Esophagus (tissue), 2 donors: ENCODE results near the gene GRK5. TPM values are rescaled to one million over a fixed set of nuclear protein-coding genes. Genes with fewer than 3 reads are reported as not detected.

ENCODE experiments used
- H3K27ac ChIP-seq, 2 donors: one replicate each; pipeline ENCODE4 v1.5.1; 2013; ENCODE audit warnings: low read depth in 2 of 2, mild to moderate bottlenecking in 2 of 2, inconsistent platforms in 1 of 2, low read length in 1 of 2, moderate library complexity in 1 of 2
- H3K27me3 ChIP-seq, 2 donors: one replicate each; pipeline ENCODE4 v1.6.1; 2013; ENCODE audit warnings: low read length in 2 of 2, control low read depth in 1 of 2, mild to moderate bottlenecking in 1 of 2; ENCODE audit not compliant: insufficient read depth in 2 of 2, control insufficient read depth in 1 of 2
- H3K36me3 ChIP-seq, 2 donors: one replicate each; pipeline ENCODE4 v1.6.1; 2013; ENCODE audit warnings: low read length in 1 of 2; ENCODE audit not compliant: control insufficient read depth in 2 of 2, insufficient read depth in 2 of 2
- H3K4me1 ChIP-seq, 2 donors: one replicate each; pipeline ENCODE4 v1.6.1; 2013; ENCODE audit warnings: low read length in 1 of 2; ENCODE audit not compliant: control insufficient read depth in 2 of 2, insufficient read depth in 2 of 2
- H3K4me3 ChIP-seq, 2 donors: one replicate each; pipeline ENCODE4 v1.5.1; 2013; ENCODE audit warnings: low read length in 2 of 2, mild to moderate bottlenecking in 2 of 2, low read depth in 1 of 2, moderate library complexity in 1 of 2
- H3K9me3 ChIP-seq, 2 donors: one replicate each; pipeline ENCODE4 v1.6.1; 2013; ENCODE audit warnings: mild to moderate bottlenecking in 2 of 2, low read depth in 1 of 2, low read length in 1 of 2, moderate library complexity in 1 of 2; ENCODE audit not compliant: control insufficient read depth in 2 of 2, insufficient read depth in 1 of 2
- WGBS, 2 donors: extraction: QIAGEN DNeasy Blood & Tissue Kit; methylation state at CpG; one replicate each; pipeline ENCODE4 v1.1.7; 2013; 5-methylcytosine and 5-hydroxymethylcytosine counted together
- polyA plus RNA-seq, 2 donors: library from polyadenylated mRNA; stranded (reverse); fragments of 200-250 nt; gene quantifications; one replicate each; pipeline ENCODE4 v1.2.3, GENCODE V29; 2013
- donor health status: healthy with polysubstance abuse.
- donor health status: Bipolar disorder and iron deficiency.

The GRK5 gene
- polyA plus RNA-seq, 2 donors, result 3.1 to 5.2 TPM

DNA sequence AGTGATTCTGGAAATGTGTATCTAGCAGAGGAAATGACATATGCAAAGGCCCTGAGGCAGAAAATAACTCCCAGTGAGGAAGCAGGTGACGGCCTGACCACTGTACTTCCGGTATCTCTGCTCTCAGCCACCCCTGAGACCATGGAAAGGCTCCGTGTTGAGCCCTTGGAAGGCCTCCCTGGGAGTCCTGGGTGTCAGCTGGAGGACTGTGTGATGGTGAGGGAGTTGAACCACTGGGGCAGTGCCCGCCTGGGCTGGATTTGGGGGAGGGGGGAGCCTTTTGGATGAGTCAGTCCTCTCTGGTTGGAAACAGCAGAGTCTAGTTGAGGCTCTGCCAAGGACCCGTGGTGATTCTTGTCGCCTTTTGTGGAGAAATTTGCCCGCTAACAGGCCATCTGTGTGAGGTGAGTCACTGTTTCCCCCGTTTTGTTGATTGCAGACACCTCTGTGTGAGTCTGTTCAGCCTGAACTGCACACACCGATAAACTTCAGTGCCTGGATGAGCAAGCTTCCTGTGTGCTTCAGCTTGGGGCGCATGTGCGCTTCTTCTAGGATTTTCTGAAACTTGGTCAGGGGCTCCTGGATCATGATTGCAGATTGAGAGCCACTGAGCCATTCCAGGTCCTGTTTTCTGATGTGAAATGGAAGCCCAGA lies 98.6 kb downstream of the GRK5 start:
- Histone ChIP-seq H3K9me3 (no peaks in the 10 kb centered on the region), H3K4me3 (no peak overlapping the region), H3K27ac (peak overlapping the region; percentile 68 to 81), H3K36me3 (no peaks in the 10 kb centered on the region), H3K27me3 (no peaks in the 10 kb centered on the region), H3K4me1 (peaks cover 0 to 23% of the 10 kb centered on the region in 2 donors)
- WGBS, 2 donors, result 18 to 37% methylated on average over 11 of the region's 11 CpGs

DNA sequence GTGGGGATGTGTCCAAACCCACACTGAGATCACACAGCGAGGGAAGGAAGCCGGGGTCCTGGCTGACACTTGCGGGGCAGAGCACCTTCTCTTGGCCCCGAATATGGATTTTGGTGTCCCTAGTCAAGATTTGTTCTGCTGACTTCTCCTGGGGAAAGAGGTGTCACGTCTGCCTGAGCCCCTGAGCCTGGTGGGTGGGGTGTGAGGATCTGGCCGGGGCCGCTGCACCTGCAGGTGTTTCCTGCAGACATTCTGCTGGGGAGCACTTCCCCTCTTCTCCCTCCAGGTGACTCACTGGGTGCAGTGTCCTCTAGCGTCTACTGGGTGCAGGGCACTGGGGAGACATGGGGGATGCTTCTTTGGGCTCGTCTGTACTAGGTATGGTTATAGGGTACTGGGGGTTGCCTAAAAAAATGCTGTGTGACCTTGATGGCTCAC lies 99.2 kb downstream of the GRK5 start:
- Histone ChIP-seq H3K4me1 (peaks cover 0 to 23% of the 10 kb centered on the region in 2 donors), H3K4me3 (no peak overlapping the region)

GRCh38 chr10:119306986-119307392 lies 99.6 kb downstream of the GRK5 start:
- H3K9me3 ChIP-seq, result no peaks in the 10 kb centered on the region
- WGBS, 2 donors, result 74 to 77% methylated on average over 4 of the region's 4 CpGs
- no peaks in the 10 kb centered on the region for H3K27me3 ChIP-seq
- H3K36me3 ChIP-seq, result no peaks in the 10 kb centered on the region
- peak overlapping the region in 1 of 2 donors; percentile 81 for H3K27ac ChIP-seq
- H3K4me1 ChIP-seq, result peaks cover 0 to 23% of the 10 kb centered on the region in 2 donors
- H3K4me3 ChIP-seq, result no peak overlapping the region

More for the DNA sequence above, 99.2 kb downstream of the GRK5 start:
- 39 to 53% methylated on average over 9 of the region's 9 CpGs for WGBS, 2 donors
- Histone ChIP-seq H3K27me3 (no peaks in the 10 kb centered on the region), H3K27ac (peak overlapping the region; percentile 61 to 81), H3K9me3 (no peaks in the 10 kb centered on the region), H3K36me3 (no peaks in the 10 kb centered on the region)

DNA sequence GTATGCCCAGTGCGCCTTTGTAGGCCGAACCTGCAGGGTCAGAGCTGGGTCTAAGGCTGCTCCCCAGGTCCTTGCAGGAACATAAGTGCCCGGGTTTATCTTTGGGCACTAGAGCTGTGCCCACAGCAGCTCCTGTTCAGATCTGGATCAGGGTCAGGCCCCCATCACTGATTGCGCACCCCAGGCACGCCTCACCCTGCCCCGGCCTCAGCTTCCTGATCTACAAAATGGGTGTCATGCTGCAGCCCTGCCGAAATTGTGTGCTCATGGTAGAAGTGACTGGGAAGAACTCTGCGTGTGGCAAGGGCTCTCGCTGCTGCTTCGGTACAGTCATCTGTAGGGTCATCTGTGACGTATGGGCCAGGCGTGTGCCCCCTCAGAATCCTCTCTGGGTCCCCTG lies 100.7 kb downstream of the GRK5 start:
- no peaks in the 10 kb centered on the region for H3K27me3 ChIP-seq
- H3K27ac ChIP-seq, result no peak overlapping the region
- H3K4me3 ChIP-seq, result no peak overlapping the region
- no peaks in the 10 kb centered on the region for H3K36me3 ChIP-seq
- no peaks in the 10 kb centered on the region for H3K9me3 ChIP-seq
- WGBS, 2 donors, result 97% methylated on average over 12 of the region's 12 CpGs
- H3K4me1 ChIP-seq, result peaks cover 0 to 23% of the 10 kb centered on the region in 2 donors

DNA sequence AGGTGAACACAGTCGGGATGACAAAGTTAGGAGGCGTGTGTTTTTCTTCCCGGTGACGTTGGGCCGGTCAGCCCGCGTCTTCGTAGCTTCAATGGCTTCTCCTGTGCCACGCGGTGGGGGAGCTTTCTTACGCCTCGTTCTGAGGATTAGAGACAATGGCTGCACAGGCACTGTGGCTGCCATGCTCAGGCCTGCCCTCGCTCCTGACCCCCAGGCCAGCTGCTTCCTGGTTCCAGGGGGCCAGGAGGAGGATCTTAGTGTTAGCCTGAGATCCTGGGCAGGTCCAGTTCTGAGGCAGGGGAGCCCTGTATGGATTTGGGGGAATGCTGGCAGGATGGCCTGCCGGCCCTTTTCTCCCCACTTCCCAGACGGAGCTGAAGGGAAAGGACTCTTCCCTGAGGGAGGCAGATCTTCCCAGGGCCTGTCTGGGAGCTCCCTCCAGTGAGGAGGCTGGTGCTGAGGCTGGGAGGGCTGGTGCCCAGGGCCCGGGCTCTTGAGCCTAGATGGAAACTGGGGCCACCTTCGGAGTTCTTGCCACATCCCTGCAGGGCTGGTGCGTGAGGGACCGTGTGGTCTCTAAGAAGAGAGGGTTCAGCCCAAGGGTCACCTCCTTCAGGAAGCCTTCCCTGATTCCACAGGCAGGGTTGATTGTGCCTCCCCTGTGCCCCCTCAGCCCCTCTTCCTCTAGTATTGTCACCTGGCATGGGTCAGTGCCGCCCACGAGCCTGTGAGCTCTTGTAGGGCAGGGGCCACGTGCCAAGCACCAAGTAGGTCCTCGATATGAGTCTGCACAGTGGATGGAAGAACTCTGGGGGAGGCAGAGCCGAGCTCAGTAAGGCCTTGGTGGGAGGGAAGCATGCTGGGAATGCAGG lies 101.4 kb downstream of the GRK5 start:
- peaks cover 4 to 24% of the 10 kb centered on the region in 2 donors for H3K4me1 ChIP-seq
- no peaks in the 10 kb centered on the region for H3K36me3 ChIP-seq
- no peak overlapping the region for H3K4me3 ChIP-seq
- no peak overlapping the region for H3K27ac ChIP-seq
- no peaks in the 10 kb centered on the region for H3K9me3 ChIP-seq
- 86 to 90% methylated on average over 24 of the region's 24 CpGs for WGBS, 2 donors
- H3K27me3 ChIP-seq, result no peaks in the 10 kb centered on the region

DNA sequence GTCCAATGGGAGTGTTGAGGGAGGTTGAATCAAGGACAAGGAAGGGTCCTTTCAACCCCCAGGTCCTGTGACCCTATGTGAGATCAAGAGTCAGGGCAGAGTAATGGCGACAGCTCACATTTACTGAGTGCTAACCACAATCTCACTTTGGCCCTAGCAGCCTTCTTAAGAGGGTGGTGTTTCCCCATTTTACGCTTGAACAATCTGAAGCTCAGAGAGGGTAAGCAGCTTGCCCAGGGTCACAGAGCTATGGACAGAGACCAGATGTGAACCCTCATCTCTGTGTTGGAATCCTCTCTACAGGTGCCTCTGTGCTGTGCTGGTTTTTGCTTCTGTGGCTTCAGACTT lies 102.0 kb downstream of the GRK5 start:
- Histone ChIP-seq H3K9me3 (no peaks in the 10 kb centered on the region), H3K4me3 (no peak overlapping the region), H3K36me3 (no peaks in the 10 kb centered on the region), H3K27me3 (no peaks in the 10 kb centered on the region), H3K4me1 (peaks cover 4 to 20% of the 10 kb centered on the region in 2 donors), H3K27ac (no peak overlapping the region)
- 90 to 95% methylated on average over 2 of the region's 2 CpGs for WGBS, 2 donors

GRCh38 chr10:119310806-119311205 lies 103.4 kb downstream of the GRK5 start:
- peaks cover 6 to 23% of the 10 kb centered on the region in 2 donors for H3K4me1 ChIP-seq
- no peaks in the 10 kb centered on the region for H3K27me3 ChIP-seq
- H3K27ac ChIP-seq, result no peak overlapping the region
- WGBS, 2 donors, result 80 to 81% methylated on average over 4 of the region's 4 CpGs
- H3K9me3 ChIP-seq, result no peaks in the 10 kb centered on the region
- H3K36me3 ChIP-seq, result no peaks in the 10 kb centered on the region
- no peak overlapping the region for H3K4me3 ChIP-seq

DNA sequence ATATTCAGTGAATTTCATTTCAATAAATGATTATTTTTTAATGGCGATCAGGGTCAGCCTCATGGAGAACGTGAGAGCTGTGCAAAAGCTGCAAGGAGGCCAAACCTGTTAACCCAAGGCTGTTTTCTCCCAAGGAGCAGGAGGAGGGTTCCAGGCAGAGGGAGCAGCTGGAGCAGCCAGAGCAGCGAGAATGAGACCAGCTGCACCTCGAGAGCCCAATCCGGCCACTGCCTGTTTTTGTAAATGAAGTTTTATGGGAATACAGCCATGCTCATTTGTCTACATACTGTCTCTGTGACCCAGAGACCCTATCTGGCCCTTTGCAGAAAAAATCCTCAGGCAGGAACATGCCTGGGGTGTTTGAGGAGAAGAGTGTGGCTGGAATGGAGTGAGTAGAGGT lies 104.9 kb downstream of the GRK5 start:
- Histone ChIP-seq H3K4me3 (no peak overlapping the region), H3K4me1 (peaks cover 17 to 30% of the 10 kb centered on the region in 2 donors), H3K36me3 (no peaks in the 10 kb centered on the region), H3K27me3 (no peaks in the 10 kb centered on the region), H3K27ac (no peak overlapping the region), H3K9me3 (no peaks in the 10 kb centered on the region)
- 71 to 79% methylated on average over 5 of the region's 5 CpGs for WGBS, 2 donors

- Histone ChIP-seq H3K4me1 (peaks cover 18 to 31% of the 10 kb centered on the region in 2 donors), H3K36me3 (no peaks in the 10 kb centered on the region)
Measured at GRCh38 chr10:119313024-119313423, 105.7 kb downstream of the GRK5 start.

More at GRCh38 chr10:119313024-119313423, 105.7 kb downstream of the GRK5 start:
- H3K4me3 ChIP-seq, result no peak overlapping the region
- no peaks in the 10 kb centered on the region for H3K9me3 ChIP-seq
- H3K27me3 ChIP-seq, result no peaks in the 10 kb centered on the region
- WGBS, 2 donors, result 0 to 27% methylated on average over 1 of the region's 1 CpG
- H3K27ac ChIP-seq, result no peak overlapping the region
